RWPE2 (cell line): Measurements from ENCODE around the gene MAP3K20.

Source experiments
- ATAC-seq: fragments of 200-7000 bp; cut with Tn5 transposase; 3 replicates; pipeline ENCODE4 v1.9.1; 2021; ENCODE audit warnings: low read depth
- DNase-seq: peaks from one replicate; pipeline ENCODE4 v3.0.0-alpha.2; 2020; ENCODE audit warnings: low spot score
- H3K27ac ChIP-seq: fragments of 450-650 bp; 2 replicates; pipeline ENCODE4 v1.5.1; 2017; ENCODE audit warnings: mild to moderate bottlenecking; ENCODE audit not compliant: poor library complexity, severe bottlenecking
- H3K27me3 ChIP-seq: fragments of 250-450 bp; sonication (Bioruptor Pico); 2 replicates; pipeline ENCODE4 v1.5.1; 2021; ENCODE audit warnings: mild to moderate bottlenecking, moderate library complexity; ENCODE audit not compliant: insufficient read depth, poor library complexity, severe bottlenecking
- H3K36me3 ChIP-seq: fragments of 250-450 bp; sonication (Bioruptor Pico); 2 replicates; pipeline ENCODE4 v1.5.1; 2020; ENCODE audit warnings: low read depth, mild to moderate bottlenecking, moderate library complexity
- H3K4me1 ChIP-seq: fragments of 250-450 bp; sonication (Bioruptor Pico); 2 replicates; pipeline ENCODE4 v1.5.1; 2021; ENCODE audit warnings: mild to moderate bottlenecking, moderate library complexity; ENCODE audit not compliant: insufficient read depth, poor library complexity, severe bottlenecking
- H3K4me3 ChIP-seq: fragments of 250-450 bp; sonication (Bioruptor Pico); 2 replicates; pipeline ENCODE4 v1.5.1; 2021; ENCODE audit warnings: mild to moderate bottlenecking, moderate library complexity; ENCODE audit not compliant: severe bottlenecking
- H3K9me3 ChIP-seq: fragments of 250-450 bp; sonication (Bioruptor Pico); 2 replicates; pipeline ENCODE4 v1.5.1; 2021; ENCODE audit warnings: mild to moderate bottlenecking, moderate library complexity; ENCODE audit not compliant: severe bottlenecking
- TF ChIP-seq, protein P1 (sequence below): fragments of 450-650 bp; IDR thresholded peaks from one replicate; pipeline ENCODE4 v1.5.1; 2017; ENCODE audit warnings: mild to moderate bottlenecking, moderate library complexity; ENCODE audit not compliant: poor library complexity, severe bottlenecking

MAP3K20 gene

DNA sequence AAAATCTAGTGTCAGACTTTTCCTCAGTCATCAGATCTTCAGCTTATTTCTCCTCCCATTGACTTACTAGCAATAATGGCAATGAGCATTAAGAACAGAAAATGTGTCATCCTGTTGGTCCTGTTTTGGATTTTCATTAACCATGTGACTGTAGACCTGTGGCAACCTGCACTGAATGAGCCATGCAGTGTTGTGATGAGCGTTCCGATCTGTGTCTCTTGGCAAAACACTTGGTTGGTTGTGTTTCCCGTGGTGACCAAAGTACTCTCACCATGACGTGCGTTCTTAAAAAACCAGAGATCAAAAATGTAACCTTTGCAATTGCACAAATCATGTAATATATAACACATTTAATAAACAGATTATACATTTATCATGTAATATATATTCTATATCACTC lies 138.6 kb downstream of the MAP3K20 start:
- ATAC-seq (peak; percentile 75), DNase-seq (no peak)
- Histone ChIP-seq H3K4me1 (peaks cover 15% of the 10 kb centered on the region), H3K36me3 (peaks cover 38% of the 10 kb centered on the region), H3K27me3 (no peaks in the 10 kb centered on the region), H3K9me3 (no peaks in the 10 kb centered on the region), H3K27ac (no peak overlapping the region), H3K4me3 (no peak overlapping the region)
- TF ChIP-seq, protein P1, sequence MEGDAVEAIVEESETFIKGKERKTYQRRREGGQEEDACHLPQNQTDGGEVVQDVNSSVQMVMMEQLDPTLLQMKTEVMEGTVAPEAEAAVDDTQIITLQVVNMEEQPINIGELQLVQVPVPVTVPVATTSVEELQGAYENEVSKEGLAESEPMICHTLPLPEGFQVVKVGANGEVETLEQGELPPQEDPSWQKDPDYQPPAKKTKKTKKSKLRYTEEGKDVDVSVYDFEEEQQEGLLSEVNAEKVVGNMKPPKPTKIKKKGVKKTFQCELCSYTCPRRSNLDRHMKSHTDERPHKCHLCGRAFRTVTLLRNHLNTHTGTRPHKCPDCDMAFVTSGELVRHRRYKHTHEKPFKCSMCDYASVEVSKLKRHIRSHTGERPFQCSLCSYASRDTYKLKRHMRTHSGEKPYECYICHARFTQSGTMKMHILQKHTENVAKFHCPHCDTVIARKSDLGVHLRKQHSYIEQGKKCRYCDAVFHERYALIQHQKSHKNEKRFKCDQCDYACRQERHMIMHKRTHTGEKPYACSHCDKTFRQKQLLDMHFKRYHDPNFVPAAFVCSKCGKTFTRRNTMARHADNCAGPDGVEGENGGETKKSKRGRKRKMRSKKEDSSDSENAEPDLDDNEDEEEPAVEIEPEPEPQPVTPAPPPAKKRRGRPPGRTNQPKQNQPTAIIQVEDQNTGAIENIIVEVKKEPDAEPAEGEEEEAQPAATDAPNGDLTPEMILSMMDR: no peak

DNA sequence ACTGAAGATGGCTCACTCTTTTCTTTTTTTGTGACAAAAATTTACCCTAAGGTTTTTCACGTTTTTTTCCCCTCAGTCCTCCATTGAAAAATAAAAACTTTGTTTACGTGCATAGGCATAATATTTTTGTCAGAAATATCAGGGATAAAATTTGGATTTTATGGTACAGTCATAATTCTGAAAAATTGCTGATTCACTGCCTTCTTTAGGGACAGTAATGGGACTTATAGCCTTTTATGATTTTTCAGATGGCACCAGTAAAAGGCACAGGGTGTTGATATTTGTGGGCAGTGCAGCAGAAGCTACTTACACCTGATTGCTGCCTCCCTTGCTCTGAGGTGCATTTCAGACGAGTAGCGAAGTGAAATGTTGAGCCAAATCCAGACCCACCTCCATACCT lies 139.7 kb downstream of the MAP3K20 start:
- TF ChIP-seq, protein P1: no peak
- H3K4me3 ChIP-seq: no peak overlapping the region
- H3K4me1 ChIP-seq: peaks cover 13% of the 10 kb centered on the region
- H3K9me3 ChIP-seq: no peaks in the 10 kb centered on the region
- H3K36me3 ChIP-seq: peaks cover 30% of the 10 kb centered on the region
- H3K27ac ChIP-seq: no peak overlapping the region
- ATAC-seq (no peak), DNase-seq (no peak)
- no peaks in the 10 kb centered on the region for H3K27me3 ChIP-seq

DNA sequence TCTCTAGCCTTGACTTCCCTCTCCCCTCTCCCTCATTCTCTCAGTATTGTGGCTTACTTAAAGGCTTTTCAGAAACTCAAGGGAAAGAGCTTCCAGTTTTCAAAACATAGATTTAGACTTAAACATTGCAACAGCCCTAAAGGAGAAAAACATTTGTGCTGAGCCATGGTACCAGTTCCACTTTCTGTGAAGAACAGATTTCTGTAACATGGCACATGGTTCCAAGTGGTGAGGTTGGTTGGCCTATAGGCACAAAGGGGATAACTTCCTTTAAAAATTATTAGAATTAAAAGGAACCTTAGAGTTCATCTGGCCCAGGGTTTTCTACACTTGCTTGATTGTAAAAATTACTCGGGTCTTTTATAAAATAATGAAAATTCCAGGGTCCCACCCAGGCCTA lies 140.4 kb downstream of the MAP3K20 start:
- no peak overlapping the region for H3K4me3 ChIP-seq
- TF ChIP-seq, protein P1: no peak
- ATAC-seq: no peak
- no peak for DNase-seq
- H3K9me3 ChIP-seq: no peaks in the 10 kb centered on the region
- no peaks in the 10 kb centered on the region for H3K27me3 ChIP-seq
- peaks cover 12% of the 10 kb centered on the region for H3K4me1 ChIP-seq
- H3K27ac ChIP-seq: no peak overlapping the region
- peaks cover 28% of the 10 kb centered on the region for H3K36me3 ChIP-seq

DNA sequence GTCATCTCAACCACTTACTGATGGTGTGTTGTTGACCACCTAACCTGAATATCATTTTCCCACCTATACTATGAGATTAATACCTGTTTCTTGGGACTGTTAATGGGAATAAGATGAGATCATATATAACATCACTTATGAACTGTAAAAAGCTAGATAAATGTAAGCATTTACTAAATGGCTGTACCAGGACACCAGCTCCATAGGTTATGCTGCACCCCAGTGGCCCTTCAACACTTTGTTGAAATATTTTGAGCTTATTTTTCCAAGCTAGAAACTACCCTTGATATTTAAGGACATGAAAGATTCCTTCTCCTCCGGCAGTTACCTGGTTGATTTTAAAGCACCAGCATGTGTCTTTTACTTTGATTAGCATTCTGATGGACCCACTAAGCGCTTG lies 141.0 kb downstream of the MAP3K20 start:
- Histone ChIP-seq H3K4me1 (peaks cover 12% of the 10 kb centered on the region), H3K4me3 (no peak overlapping the region), H3K36me3 (peaks cover 27% of the 10 kb centered on the region), H3K27me3 (no peaks in the 10 kb centered on the region), H3K9me3 (no peaks in the 10 kb centered on the region), H3K27ac (no peak overlapping the region)
- ATAC-seq (no peak), DNase-seq (no peak)
- TF ChIP-seq, protein P1: no peak

DNA sequence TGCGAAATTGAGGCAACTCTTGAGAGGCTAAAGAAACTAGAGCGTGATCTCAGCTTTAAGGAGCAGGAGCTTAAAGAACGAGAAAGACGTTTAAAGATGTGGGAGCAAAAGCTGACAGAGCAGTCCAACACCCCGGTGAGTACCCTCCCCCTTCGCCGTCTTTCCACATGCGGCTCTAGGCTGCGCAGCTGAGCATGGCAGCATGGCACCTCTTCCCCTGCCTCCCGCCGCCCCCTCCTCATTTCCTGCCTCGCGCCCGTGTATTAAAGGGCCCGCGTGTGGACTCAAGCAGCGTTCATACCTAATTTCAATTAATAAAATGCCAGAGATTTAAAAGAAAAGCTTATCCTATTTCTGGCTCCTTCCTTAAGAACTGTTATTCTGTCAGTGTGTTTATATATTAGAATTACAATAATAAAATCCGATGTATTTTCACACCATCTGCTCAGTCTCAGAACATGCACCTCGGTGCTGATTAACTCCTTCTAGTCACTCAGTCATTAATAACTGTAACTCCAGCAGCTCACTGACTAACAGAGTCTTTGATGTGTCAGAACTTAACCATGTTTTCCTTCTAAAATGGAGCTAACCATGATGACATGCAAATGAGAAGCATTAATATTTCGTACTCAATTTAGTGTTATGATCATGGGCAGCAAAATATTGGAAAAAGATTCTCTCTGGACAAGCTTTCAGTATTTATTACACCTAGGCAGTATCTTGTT lies 141.6 kb downstream of the MAP3K20 start:
- no peaks in the 10 kb centered on the region for H3K27me3 ChIP-seq
- DNase-seq: no peak
- no peak for ATAC-seq
- H3K4me3 ChIP-seq: no peak overlapping the region
- peaks cover 12% of the 10 kb centered on the region for H3K4me1 ChIP-seq
- TF ChIP-seq, protein P1: no peak
- H3K36me3 ChIP-seq: peaks cover 21% of the 10 kb centered on the region
- H3K9me3 ChIP-seq: no peaks in the 10 kb centered on the region
- H3K27ac ChIP-seq: no peak overlapping the region
